GM12874 (cell line): ENCODE results near the gene UVSSA.

ENCODE experiments used
- CTCF ChIP-seq: IDR thresholded peaks from 2 replicates; pipeline ENCODE4 v1.5.1; 2011; ENCODE audit warnings: low read depth, mild to moderate bottlenecking, control low read depth, low read length, moderate library complexity; ENCODE audit not compliant: insufficient read depth

The UVSSA gene

GRCh38 chr4:1312821-1313640 lies 34.0 kb upstream of the UVSSA start:
- no peak for TF ChIP-seq CTCF

- TF ChIP-seq CTCF, result no peak
These were observed 31.7 kb upstream of the UVSSA start for GRCh38 chr4:1315306-1315705.

GRCh38 chr4:1315836-1316536 lies 31.0 kb upstream of the UVSSA start:
- no peak for TF ChIP-seq CTCF

GRCh38 chr4:1316537-1317168 lies 30.4 kb upstream of the UVSSA start:
- no peak for TF ChIP-seq CTCF

- TF ChIP-seq CTCF, result no peak
These were observed 29.6 kb upstream of the UVSSA start for GRCh38 chr4:1317177-1318045.

- TF ChIP-seq CTCF, result no peak
These were observed 29.0 kb upstream of the UVSSA start for GRCh38 chr4:1318046-1318375.
